Stimulated activated CD8-positive, alpha-beta memory T cell treated with anti-CD3 and anti-CD28 coated beads, Interleukin-12 subunit alpha, Interleukin-12 subunit beta, amount 100 ng/mL, for 1 hour (primary cell): ENCODE measurements around the gene HOXA1.
"Not testable (repeated sequence)": the region's sequence is repeated elsewhere in the genome, so short reads cannot be mapped to it uniquely, and the experiment has no call there.

Source experiments
- DNase-seq: peaks from one replicate; pipeline ENCODE4 v3.0.0-alpha.2; 2020; ENCODE audit warnings: low read depth

The HOXA1 gene

DNA sequence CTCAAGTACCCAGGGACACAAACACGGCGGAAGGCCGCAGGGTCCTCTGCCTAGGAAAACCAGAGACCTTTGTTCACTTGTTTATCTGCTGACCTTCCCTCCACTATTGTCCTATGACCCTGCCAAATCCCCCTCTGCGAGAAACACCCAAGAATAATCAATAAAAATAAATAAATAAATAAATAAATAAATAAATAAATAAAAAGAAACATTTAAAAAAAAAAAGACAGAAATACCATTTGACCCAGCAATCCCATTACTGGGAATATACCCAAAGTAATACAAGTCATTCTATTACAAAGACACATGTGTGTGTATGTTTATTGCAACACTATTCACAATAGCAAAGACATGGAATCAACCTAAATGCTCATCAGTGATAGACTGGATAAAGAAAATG is 49.8 kb downstream of the HOXA1 start:
- not testable (repeated sequence) for DNase-seq

DNA sequence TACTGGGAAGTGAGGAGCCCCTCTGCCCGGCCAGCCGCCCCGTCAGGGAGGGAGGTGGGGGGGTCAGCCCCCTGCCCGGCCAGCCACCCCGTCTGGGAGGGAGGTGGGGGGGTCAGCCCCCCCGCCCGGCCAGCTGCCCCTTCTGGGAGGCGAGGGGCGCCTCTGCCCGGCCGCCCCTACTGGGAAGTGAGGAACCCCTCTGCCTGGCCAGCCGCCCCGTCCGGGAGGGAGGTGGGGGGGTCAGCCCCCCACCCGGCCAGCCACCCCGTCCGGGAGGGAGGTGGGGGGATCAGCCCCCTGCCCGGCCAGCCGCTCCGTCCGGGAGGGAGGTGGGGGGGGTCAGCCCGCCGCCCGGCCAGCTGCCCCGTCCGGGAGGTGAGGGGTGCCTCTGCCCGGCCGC is 50.7 kb downstream of the HOXA1 start:
- DNase-seq: not testable (repeated sequence)
